GM19455 (cell line): Measurements from ENCODE around the gene EMSY.

Source experiments
- ATAC-seq: cut with Tn5 transposase; IDR thresholded peaks from one replicate; pipeline ENCODE4 v1.9.1; 2021; ENCODE audit not compliant: unreplicated experiment

EMSY gene

DNA sequence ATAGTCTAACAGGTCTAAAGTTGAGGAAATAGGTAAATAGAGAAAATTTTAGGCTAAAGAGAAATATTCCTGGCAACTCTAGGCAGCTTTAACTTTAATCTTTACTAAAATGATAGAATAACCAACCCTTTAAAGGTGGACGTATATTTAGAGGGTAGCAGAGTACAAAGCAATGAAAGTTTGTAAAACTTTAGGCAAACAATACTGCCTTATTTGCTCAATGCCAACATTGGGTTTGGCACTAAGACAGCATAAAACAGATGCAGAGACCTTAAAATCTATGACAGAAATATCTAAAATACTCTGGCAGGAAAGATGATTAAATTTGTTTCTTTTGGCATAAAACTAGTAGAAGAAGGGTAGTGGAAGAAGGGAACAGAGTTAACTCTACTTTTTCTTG, 70.7 kb downstream of the EMSY start:
- ATAC-seq, result no peak

DNA sequence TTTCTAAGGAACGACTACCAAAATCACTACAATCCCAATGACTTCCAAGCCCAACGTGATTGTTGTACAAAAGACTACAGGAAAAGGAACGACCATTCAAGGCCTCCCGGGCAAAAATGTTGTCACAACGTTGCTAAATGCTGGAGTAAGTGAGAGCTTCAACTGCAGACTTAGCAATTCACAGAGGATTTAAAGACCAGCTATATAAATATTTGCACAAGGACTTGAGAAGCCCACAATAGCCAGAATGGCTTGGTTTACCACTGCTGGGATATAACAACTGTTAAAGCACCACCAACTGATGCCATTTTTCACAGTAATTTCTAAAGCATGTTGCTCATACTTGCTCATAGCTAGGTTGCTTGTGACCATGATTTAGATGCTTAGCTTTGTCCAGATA, 78.3 kb downstream of the EMSY start:
- ATAC-seq, result no peak

DNA sequence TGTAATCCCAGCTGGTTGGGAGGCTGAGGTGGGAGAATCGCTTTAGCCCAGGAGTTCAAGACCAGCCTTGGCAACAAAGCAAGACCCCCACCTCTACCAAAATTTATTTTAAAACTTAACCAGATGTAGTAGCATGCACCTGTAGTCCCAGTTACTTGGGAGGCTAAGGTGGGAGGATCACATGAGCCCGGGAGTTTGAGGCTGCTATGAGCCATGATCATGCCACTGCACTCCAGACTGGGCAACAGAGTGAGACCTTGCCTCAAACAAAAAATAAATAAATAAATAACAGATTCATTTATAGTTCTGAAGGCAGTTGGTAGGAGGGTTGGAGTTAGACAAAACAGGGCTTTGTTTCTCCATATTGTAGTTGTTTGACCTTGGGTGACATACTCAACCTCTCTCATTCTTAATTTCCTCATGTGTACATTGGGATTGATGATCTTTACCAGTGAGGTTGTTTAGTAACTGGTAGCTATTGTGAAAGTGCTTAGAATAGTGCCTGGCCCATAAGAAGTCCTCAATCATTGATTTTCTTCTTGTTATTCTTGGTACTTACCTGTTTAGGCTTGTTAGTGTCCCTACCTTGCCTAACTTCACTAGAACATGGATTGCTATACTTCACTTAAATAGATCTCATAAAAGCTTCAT, 79.1 kb downstream of the EMSY start:
- ATAC-seq, result no peak

DNA sequence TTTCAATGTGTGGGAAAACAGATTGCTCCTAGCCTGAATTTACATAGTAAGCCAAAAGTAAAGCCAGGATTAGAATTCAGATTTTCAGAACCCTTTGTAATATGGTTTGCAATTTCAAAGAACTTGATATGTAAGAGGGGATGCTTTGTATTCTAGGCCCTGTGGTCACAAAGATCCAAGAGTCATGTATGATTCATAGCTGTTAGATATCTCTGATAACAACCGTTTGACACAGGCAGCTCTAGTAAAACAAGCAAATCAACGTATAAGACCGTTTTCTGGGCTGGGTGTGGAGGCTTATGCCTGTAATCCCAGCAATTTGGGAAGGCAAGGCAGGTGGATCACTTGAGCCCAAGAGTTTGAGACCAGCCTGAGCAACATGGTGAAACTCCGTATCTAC, 79.6 kb downstream of the EMSY start:
- ATAC-seq, result no peak

DNA sequence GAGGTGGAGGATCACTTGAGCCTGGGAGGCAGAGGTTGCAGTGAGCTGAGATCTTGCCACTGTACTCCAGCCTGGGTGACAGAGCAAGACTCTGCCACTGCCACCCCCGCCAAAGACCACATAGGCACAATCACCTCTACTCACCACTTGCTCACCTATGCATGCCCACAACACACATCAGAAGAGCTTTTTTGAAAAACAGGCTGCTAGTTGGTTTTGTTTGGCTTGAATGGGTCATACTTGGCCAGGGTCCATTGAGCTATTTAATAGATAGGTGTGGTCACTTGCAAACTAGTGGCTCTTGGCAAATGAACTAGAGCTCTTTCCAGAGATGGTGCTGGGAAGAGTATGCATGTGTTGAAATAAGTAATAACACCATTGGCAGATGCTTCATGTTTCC, 80.1 kb downstream of the EMSY start:
- no peak for ATAC-seq

DNA sequence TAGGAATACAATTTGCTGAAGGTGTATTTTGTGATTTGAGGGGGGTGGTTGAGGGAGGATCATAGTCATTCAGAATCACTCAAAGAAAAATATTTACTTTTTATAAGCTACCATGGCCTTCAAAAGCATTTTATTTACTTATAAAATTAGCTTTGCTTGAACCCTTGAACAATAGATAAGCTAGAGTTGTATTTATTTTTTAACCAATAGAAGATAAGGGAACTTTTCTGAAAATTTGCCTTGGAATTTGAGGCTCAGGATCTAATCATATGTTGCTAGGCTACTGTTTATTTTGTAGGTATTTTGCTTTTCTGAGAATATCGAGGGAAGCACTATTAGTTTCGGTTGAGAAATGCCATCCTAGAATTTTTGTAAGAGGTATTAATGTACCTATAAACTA, 82.1 kb downstream of the EMSY start:
- no peak for ATAC-seq

DNA sequence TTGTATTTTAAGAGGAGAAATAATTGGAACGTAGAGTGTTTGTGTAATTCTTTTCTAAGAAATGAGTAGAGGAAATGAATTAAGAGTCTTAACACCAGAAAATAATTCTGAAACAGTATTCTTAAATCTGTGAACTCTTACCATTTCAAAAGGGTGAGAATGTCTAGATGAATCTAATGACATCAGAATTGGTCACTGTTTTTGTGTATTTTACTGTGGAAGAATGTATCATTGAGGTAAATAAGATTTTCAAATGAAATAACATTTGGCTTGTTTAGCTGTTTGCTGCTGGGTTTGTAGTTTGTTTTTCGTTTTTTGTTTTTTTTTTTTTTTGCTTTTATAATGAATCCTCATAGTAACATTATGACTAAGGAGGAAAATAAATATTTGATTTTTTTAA, 97.6 kb downstream of the EMSY start:
- ATAC-seq, result no peak

DNA sequence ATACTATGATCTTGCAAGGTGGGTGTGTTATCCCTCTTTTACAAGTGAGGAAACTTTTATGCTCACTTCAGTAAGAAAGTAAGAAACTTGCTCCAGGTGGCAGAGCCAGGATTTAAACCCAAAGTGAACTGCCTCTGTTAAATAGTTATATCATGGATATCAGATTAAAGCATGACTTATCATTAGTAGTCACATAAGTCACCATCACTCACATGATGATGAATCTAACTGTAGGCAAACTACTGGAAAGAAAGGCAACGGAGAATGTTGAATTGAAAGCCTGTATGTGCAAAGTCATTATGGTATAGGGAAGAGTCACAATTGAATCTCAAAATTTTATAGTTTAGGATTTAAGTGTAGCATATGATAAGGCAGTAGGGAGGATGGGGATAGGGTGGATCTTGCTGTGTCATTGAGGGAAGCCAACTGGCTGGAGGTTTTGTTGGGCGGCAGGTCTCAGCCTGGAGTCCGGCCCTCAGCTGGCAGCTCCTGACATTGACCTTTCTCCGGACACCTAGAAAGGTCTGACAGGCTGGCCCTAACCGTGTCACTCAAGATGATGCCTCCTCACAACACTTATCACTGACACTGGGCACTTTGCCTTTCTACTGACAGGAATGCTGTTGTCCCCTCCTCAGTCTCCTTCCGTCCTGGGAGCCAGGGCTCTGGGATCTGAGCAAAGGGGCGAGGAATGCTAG, 98.3 kb downstream of the EMSY start:
- ATAC-seq, result no peak

DNA sequence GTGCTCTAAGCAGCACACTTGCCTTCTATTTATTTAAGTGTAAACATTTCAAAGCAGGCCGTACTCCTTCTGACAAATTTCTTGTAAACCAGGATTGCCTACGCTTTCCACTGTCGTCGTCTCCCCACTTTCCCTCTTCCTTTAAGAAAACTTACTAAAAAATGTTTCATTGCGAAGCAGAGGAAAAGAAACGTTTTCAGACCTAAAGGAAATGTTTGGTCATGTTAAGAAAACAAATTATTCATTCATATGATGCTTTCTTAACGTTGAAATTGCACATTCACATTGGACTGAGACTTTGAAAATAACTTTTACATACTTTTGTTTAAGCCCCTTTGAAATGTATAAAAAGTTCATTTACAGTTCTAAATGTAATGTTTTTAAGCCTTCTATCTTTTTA, 106.0 kb downstream of the EMSY start:
- ATAC-seq, result no peak

DNA sequence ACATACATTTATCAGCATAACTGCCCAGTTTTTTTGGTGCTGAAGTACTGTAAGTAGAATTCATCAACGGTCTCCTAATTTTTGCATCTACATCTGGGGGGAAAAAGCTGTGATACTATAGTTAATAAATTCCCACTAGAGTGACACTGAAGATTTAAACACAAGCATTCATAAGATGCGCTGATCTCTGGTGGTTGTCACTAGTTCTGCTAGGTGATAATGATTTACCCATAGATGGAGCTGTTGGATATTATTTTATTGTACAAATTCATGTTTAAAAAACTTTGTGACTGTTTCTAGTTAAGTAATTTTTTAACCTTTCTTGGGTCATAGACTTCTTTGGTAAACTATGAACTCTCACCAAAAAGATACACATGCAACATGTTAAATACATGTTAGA, 106.6 kb downstream of the EMSY start:
- ATAC-seq, result no peak

DNA sequence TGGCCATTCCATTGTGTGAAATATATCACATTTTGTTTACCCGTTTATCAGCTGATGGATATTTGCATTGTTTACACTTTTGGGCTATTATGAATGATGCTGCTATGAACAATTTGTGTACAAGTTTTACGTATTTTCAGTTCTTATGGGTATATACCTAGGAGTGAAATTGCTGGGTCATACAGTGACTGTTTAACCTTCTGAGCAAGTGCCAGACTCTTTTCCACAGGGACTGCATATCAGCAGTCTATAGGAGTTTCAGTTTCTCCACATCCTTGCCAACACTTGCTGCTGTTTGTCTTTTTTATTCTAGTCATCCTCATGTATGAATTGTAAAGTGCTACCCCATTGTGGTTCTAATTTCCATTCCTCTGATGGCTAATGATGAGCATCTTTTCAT, 108.2 kb downstream of the EMSY start:
- ATAC-seq, result no peak

DNA sequence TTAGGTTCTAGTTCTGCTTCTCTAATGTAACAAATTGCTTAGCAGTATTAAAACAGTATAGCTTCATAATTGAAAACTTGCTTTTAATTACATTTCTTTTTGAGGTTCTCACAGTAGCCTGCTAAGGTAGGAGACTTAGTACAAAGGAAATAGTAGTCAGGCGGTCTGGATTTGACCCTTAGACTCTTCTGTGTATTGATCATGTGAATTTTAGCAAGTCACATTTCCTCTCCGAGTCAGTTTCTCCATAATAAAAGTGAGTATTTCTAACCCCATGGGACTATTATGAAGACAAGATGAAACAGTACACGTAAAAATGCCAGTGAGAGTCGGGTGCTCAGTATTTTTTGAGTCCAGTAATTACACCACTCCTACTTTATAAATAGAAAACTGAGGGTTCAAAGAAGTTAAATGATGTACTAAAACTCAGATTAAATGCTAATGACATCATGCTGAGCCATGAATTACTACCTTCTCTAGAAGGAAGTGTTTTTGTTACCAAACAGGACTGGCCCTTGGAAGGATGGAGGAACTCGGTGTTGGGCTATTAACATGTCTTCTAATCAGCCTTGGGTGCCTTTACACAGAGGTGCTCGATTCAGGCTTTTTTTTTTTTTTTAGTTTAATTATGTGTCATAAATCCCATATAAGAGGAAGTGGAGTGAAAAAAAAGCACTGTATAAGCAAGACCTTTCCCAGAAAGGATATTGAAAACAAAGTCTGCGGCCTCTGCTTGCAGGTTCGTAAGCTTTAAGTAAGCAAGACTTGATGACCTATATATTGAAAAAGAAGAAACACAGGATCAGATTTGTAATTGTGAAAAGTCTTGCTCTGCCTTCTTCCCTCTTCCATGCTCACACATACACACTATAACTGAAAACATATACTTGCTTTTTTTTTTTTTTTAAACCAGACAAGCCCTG, 109.0 kb downstream of the EMSY start:
- no peak for ATAC-seq

DNA sequence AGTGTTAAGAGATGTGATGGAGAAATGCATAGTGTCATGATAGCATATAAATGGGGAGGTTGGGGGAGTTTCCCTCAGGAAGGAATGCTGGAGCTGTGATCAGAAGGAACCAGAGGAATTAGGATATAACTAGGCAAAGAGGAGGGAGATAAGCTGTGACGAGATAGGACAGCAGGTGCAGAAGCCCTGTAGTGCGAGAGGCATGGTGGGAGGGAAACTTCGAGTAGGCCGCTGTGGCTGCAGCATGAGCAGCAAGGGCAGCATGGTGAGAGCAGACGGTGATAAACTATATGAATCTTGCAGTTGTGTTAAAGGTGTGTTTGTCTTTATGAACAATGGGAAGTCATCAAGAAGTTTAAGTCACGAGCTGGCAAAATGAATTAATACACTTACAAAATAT, 109.9 kb downstream of the EMSY start:
- ATAC-seq, result no peak

DNA sequence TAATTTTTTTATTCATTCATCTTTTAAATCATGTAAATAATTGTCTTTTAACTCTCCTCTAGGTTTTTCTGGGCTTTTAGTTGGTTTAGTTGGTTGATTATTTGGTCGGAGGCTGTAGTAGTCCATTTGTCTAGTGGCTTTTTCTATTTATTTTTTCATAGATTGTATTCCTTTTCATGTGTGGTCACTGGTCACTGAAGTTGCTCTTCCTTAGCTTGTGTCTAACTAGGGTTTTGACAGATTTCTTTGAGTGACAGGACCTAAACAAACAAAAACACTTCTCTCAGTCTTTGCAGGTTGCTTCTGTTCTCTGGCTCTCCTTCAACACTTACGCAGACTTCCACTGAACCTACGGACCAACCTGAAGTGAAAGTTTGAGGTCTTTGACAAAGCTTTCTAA, 112.6 kb downstream of the EMSY start:
- no peak for ATAC-seq

DNA sequence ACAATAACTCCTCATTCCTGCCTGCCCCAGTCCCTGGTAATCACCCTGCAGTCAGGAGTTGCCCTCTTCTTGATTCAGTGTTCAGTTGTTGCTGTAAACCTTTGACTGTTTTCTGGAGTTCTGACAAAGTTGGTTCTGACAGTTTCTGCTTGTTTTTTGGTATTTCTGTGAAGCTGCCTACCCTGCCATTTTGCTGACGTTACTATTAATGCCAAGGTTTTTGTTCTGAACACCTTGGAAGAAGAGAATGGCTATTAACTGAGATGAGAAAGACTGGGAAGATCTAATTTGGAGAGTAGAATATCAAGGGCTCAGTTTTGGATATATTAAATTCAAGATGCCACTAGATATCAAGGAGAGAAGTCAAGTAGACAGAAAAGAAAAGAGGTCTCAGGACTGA, 113.7 kb downstream of the EMSY start:
- ATAC-seq, result no peak

DNA sequence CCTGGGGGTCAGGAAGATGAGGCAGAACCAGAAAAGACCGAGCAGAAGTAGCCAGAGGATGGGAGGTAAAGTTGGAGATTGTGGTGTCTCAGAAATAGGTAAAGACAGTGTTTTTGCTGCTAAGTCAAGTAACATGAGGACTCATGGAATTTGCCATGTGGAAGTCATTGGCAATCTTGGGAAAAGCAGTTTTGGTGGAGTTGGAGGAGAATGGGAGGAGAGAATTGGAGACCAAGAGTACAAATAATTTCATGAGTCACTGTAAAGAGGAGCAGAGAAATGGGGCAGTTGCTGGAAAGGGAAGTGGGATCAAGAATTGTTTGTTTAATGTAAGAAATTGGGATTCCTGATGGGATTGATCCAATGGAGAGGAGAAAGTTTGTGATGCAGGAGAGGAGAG, 114.1 kb downstream of the EMSY start:
- ATAC-seq, result no peak

DNA sequence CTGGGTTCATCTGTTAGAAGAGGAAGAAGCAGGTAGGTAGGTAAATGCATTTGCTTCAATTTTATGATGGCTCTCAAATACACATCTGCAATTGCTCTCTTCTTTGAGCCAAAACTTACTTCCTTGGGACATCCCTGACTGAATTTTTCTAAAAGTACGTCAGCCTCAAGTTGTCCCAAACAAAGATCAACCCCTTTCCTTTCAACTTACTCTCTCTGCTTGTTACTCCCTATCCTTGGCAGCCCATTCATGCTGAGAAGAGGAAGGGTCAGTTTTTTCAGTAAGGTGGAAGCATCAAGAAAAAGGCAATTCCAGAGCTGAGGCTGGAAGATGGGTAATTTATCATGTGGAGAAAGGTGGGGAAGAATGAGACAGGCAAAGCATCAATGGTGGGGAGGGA, 114.5 kb downstream of the EMSY start:
- no peak for ATAC-seq

DNA sequence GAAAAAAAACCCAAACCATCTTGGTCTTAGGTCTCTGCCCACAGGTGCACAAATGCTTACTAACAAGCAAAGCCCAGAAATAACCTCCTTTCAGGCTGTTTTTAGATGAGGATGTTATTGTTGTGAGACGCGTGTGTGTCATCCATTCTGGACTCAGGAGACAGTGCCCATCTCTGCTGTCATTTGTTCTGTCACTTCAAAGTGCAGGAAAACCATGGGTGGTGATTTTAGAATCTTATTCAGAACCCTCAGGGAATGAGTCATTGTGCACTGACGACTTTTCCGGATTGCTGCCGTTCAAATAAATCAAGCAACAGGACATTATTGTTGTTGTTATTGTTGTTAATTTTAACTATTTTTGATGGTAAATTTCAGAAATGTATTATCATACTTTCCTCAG, 115.4 kb downstream of the EMSY start:
- no peak for ATAC-seq

DNA sequence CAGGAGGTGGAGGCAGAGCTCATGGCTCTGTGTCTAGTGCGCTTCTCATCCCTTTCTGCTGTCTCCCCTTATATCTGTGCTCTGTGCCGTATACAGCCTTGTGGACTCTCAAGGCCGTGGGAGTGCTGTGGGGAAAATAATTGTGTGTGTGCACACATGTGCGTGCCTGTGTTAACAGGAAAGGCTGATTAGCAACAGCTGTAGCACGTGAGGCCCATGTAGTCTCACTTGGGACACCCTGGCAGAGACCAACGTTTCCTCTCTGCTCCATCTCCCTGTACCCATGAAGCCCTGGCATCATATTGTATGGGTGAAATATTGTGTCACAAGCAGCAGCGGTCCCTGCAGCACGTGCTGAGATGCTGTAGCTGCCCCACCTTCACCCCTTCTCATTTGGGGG, 116.4 kb downstream of the EMSY start:
- no peak for ATAC-seq

DNA sequence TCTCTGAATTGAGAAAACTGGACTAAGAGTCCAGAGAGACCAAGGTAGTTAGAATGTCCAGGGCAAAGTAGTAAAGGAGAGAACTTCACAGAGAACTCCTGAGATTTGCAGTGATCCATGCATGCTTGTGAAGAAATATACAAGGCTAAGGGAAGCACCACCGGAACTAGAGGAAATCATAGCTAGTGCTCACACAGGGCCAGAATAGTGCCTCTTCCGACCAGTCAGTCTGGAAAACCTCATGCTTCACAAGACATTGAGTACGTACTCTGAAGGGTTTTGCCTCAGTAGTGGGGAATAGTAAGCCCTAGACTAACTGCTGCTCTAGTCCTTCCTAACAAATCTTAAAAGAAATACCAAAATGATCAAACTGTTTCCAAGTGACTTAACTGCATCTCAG, 117.7 kb downstream of the EMSY start:
- ATAC-seq, result no peak

DNA sequence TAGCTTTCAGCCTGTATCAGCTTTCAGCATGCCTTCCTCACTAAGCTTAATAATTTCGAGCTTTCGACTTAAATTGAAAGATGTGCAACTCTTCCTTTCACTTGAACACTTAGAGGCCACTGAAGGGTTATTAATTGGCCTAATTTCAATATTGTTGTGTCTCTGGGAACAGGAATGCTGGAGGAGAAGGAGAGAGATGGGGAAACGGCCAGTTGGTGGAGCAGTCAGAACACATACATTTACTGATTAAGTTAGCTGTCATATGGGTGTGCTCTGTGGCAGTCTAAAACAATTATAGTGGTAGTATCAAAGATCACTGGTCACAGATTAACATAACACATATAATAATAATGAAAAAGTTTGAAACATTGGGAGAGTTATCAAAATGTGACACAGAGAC, 119.5 kb downstream of the EMSY start:
- no peak for ATAC-seq

DNA sequence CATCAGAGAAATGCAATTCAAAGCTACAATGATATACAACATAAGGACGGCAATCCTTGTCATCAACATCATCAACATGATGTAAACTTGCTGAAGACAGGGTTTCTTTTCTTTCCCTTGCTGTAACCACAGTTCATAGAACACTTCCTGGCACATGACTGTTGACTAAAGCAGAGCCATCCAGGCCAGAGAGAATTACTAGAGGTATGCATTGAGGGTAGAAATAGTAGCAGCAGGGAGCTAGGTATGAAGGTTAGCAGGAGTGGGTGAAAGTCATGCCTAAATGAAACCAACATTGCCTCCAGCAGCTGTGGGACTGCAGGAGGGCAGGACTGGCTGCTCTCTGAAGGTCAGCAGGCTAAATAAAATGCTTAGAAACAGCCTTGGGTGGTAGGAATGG, 122.0 kb downstream of the EMSY start:
- ATAC-seq, result no peak
